Progenitor cell of endocrine pancreas (in vitro differentiated cells): ENCODE results near the gene OLFML3. TPM values are rescaled to one million over a fixed set of nuclear protein-coding genes. Genes with fewer than 3 reads are reported as not detected.
"Not testable (repeated sequence)": the region's sequence is repeated elsewhere in the genome, so short reads cannot be mapped to it uniquely, and the experiment has no call there.

Experiments used
- DNase-seq: peaks from one replicate; pipeline ENCODE4 v3.0.0; 2021; ENCODE audit warnings: low spot score; ENCODE audit not compliant: unreplicated experiment
- H3K27ac Mint-ChIP-seq: 2 replicates; pipeline ENCODE4 v1.8.0; 2021; ENCODE audit warnings: mild to moderate bottlenecking, moderate library complexity, mixed read lengths
- H3K27me3 Mint-ChIP-seq: 2 replicates; pipeline ENCODE4 v1.8.0; 2021; ENCODE audit warnings: mixed read lengths
- H3K36me3 Mint-ChIP-seq: 2 replicates; pipeline ENCODE4 v1.8.0; 2022; ENCODE audit warnings: mixed read lengths; ENCODE audit not compliant: insufficient read depth
- H3K4me1 Mint-ChIP-seq: 2 replicates; pipeline ENCODE4 v1.8.0; 2021; ENCODE audit warnings: low read depth, mixed read lengths
- H3K4me3 Mint-ChIP-seq: 2 replicates; pipeline ENCODE4 v1.8.0; 2021; ENCODE audit warnings: low read depth, mild to moderate bottlenecking, moderate library complexity, mixed read lengths
- H3K9me3 Mint-ChIP-seq: 2 replicates; pipeline ENCODE4 v1.8.0; 2021; ENCODE audit warnings: low read depth, mixed read lengths
- total RNA-seq: library from RNA; stranded (reverse); gene quantifications from 2 replicates; pipeline ENCODE4 v1.2.1, GENCODE V29; 2021
- TF ChIP-seq, protein P1 (sequence below): fragments of 200-600 bp; sonication (generic); IDR thresholded peaks from one replicate; pipeline ENCODE4 v1.5.0; 2021; ENCODE audit warnings: antibody characterized with exemption, mild to moderate bottlenecking; ENCODE audit not compliant: unreplicated experiment

Gene OLFML3
- total RNA-seq, 1 donor from 2014 or later, result 12.9 TPM

- Mint-ChIP-seq H3K27ac (no peak overlapping the region), H3K4me3 (no peak overlapping the region), H3K36me3 (no peaks in the 10 kb centered on the region), H3K27me3 (peaks cover 25% of the 10 kb centered on the region), H3K9me3 (peaks cover 7% of the 10 kb centered on the region), H3K4me1 (peaks cover 2% of the 10 kb centered on the region)
- TF ChIP-seq, protein P1, sequence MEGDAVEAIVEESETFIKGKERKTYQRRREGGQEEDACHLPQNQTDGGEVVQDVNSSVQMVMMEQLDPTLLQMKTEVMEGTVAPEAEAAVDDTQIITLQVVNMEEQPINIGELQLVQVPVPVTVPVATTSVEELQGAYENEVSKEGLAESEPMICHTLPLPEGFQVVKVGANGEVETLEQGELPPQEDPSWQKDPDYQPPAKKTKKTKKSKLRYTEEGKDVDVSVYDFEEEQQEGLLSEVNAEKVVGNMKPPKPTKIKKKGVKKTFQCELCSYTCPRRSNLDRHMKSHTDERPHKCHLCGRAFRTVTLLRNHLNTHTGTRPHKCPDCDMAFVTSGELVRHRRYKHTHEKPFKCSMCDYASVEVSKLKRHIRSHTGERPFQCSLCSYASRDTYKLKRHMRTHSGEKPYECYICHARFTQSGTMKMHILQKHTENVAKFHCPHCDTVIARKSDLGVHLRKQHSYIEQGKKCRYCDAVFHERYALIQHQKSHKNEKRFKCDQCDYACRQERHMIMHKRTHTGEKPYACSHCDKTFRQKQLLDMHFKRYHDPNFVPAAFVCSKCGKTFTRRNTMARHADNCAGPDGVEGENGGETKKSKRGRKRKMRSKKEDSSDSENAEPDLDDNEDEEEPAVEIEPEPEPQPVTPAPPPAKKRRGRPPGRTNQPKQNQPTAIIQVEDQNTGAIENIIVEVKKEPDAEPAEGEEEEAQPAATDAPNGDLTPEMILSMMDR, result no peak
- DNase-seq, result no peak
Measured at GRCh38 chr1:114015075-114015474, 35.8 kb downstream of the OLFML3 start.

DNA sequence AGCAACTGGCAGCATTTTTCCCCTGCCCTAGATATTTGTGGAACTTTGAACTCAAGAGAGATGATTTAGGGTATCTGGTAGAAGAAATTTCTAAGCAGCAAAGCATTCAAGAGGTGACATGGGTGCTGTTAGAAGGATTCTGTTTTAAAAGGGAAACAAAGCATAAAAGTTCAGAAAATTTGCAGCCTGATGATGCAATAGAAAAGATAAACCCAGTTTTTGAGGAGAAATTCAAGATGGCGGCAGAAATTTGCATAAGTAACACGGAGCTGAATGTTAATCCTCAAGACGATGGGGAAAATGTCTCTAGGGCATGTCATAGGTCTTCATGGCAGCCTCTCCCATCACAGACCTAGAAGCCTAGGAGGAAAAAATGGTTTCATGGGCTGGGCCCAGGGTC lies 40.5 kb downstream of the OLFML3 start:
- not testable (repeated sequence) for H3K27me3 Mint-ChIP-seq, DNase-seq, H3K36me3 Mint-ChIP-seq, H3K27ac Mint-ChIP-seq, H3K9me3 Mint-ChIP-seq, H3K4me3 Mint-ChIP-seq
- H3K4me1 Mint-ChIP-seq, result peaks cover 10% of the 10 kb centered on the region

GRCh38 chr1:114021665-114022099 lies 42.4 kb downstream of the OLFML3 start:
- no peak for DNase-seq
- no peak overlapping the region for H3K4me3 Mint-ChIP-seq
- H3K27me3 Mint-ChIP-seq, result peaks cover 3% of the 10 kb centered on the region
- TF ChIP-seq, protein P1, result no peak
- H3K9me3 Mint-ChIP-seq, result peaks cover 7% of the 10 kb centered on the region
- H3K4me1 Mint-ChIP-seq, result peaks cover 10% of the 10 kb centered on the region
- H3K36me3 Mint-ChIP-seq, result no peaks in the 10 kb centered on the region
- no peak overlapping the region for H3K27ac Mint-ChIP-seq

DNA sequence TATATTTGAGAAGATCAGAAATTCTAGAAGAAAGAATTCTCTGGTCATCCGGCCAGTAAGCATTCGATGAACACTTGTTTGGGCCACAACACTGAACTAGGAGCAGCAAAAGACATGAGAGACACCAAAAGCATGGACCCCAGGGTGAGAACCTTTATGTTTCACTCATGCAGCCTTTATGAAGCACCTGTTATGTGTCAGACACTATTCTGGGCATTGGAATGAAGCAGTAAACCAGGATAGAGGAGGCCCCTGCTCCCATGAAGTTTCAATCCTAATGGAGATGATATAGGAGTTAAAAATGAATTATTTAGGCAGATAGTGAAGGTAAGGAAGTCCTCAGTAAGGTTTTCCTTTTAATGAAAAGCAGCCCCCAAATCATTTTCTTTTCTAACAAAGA lies 43.6 kb downstream of the OLFML3 start:
- Mint-ChIP-seq H3K4me1 (peaks cover 10% of the 10 kb centered on the region), H3K27ac (no peak overlapping the region), H3K36me3 (no peaks in the 10 kb centered on the region), H3K27me3 (peaks cover 4% of the 10 kb centered on the region), H3K4me3 (no peak overlapping the region), H3K9me3 (peaks cover 7% of the 10 kb centered on the region)
- TF ChIP-seq, protein P1, result no peak
- DNase-seq, result no peak

GRCh38 chr1:114023377-114023776 lies 44.1 kb downstream of the OLFML3 start:
- Mint-ChIP-seq H3K27me3 (peaks cover 4% of the 10 kb centered on the region), H3K4me1 (peaks cover 10% of the 10 kb centered on the region), H3K36me3 (no peaks in the 10 kb centered on the region), H3K4me3 (no peak overlapping the region), H3K9me3 (peaks cover 7% of the 10 kb centered on the region), H3K27ac (no peak overlapping the region)
- TF ChIP-seq, protein P1, result no peak
- DNase-seq, result no peak

DNA sequence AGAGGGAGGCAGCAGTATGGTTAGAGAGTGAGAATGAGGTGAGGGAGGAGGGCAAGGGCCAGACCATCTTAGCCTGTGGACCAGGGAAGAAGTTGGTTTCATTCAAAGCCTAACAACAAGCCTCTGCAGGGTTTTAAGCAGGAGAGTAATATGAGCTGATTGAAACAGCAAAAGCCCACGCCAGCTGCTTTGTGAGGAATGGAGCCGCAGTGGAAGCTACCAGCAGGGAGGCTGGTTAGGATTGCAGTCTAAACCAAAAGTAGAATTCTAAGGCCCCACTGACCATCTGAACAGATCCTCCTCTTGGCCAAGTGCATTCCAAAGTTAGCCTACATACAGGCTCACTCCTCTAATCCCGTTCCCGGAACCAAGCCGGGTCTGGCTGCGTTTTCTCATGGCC lies 44.8 kb downstream of the OLFML3 start:
- no peak overlapping the region for H3K27ac Mint-ChIP-seq
- H3K9me3 Mint-ChIP-seq, result peaks cover 7% of the 10 kb centered on the region
- no peaks in the 10 kb centered on the region for H3K36me3 Mint-ChIP-seq
- DNase-seq, result no peak
- H3K4me3 Mint-ChIP-seq, result no peak overlapping the region
- H3K4me1 Mint-ChIP-seq, result peaks cover 10% of the 10 kb centered on the region
- TF ChIP-seq, protein P1, result no peak
- peaks cover 4% of the 10 kb centered on the region for H3K27me3 Mint-ChIP-seq
